SIG-M5 (cell line): ENCODE results near the gene C19orf25.
"Not testable (repeated sequence)": the region's sequence is repeated elsewhere in the genome, so short reads cannot be mapped to it uniquely, and the experiment has no call there.

Experiments used
- DNase-seq: peaks from one replicate; lab custom pipeline; 2025; lab: John Stamatoyannopoulos, UW

Gene C19orf25

DNA sequence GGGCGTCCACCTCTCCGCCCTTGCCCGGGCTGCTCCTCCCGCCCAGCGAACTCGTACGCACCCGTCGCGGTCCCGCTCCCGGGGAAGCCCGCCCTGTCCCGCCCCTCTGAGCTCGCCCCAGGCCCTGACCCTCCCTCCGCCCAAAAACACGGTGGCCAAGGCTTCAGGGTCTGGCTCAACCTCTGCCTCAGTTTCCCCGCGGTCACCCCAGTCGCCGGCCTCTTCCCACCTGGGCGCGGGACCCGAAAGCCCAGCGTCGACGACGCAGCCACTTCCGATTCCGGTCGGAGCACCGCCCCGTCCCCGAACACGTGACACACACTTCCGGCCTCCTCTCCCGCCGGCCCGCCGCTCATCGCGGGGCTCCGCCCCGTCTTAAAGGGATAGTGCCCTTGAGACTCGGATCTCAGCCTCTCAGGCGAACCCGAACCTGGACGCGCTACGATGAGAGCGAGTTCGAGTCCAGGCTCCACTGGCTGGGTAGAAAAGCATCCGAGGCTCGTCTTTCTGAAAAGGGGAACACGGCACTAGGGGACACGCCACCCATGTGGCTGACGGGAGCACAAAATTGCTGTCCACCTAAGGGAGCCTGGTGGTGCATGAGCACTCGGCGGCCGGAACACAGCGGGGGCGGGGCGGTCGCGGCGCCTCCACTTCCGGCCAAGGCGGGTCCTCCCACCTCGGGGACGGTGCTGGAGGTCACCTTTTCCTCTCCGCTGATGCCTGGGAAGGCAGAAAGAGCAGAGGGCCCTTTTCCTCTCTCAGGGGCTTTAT is at the start of gene C19orf25:
C19orf25 (minus strand) TSS at position 282 of the 774 bp plus-strand sequence. CDS start 312 bp downstream, outside the sequence.
- DNase-seq: peak; percentile 44

DNA sequence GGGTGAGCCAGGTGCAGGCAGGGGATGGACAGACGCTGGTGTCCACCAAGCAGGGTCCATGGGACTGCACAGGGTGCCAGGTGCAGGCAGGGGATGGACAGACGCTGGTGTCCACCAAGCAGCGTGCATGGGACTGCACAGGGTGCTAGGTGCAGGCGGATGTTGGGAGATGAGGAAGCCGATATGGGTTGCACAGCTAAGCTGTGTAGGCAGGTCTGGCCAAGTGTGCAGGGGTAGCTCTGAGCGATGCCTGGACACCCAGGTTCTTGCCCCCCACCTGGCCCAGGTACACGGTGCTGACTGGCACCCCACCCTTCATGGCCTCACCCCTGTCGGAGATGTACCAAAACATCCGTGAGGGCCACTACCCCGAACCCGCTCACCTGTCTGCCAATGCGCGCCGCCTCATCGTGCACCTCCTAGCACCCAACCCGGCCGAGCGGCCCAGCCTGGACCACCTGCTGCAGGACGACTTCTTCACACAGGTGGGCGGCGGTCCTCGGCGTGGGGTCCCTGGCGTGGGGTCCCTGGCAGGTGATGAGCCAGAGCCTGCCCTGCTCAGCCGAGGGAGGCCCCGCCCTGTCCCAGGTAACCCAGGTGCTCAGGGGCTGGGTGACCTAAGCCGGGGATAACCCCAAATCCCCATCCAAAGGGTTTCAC is 48.8 kb upstream of the C19orf25 start:
- DNase-seq: no peak

DNA sequence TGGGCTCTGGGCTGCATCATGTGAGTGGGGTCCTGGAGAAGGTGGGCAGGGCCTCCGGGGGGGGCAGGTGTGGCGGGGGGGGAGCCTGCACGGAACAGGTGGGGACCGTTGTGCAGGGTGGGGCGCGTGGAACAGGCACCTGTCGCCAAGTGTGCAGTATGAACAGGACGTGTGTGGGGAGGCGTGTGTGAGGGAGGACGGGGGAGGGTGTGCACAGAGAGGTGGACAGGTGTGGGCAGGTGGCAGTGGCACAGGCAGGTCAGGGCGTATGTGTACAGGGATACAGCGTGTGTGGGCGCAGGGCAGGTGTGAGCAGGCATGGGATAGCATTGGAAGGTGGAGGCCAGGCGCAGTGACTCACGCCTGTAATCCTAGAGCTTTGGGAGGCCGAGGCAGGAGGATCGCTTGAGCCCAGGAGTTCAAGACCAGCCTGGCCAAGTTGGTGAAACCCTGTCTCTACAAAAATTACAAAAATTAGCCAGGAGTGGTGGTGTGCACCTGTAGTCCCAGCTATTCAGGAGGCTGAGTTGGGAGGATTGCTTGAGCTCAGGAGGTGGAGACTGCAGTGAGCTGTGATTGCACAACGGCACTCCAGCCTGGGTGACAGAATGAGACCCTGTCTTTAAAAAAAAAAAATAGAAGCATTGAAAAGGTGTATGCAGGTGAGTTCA is 48.1 kb upstream of the C19orf25 start:
- no peak for DNase-seq

DNA sequence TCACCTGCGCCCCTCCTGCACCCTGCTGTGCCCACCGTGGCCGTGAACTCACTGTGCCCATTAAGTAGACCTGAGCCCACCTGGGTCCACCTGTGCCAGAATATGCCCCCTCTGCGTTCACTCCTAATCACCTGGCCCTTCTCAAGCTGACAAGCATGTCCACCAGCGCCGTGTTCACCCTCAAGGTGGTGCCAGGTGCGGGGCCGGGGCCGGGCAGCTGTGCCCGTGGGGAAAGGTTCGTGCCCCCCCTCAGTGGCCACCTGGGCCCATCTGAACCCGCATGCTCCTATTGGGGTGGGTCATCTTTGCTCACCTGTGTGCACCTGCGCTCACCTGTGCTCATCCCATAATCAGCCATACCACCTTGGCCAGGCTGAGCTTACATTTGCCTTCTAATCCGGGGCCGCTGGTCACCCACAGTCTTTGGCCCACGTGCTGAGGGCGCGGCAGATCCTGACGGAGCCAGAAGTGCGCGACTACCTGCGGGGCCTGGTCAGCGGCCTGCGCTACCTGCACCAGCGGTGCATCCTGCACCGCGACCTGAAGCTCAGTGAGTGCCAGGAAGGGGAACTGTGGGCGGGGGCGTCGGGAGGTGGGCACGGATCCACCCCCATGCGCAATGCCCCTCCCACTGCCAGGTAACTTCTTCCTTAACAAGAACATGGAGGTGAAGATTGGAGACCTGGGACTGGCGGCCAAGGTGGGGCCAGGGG is 47.2 kb upstream of the C19orf25 start:
- no peak for DNase-seq

DNA sequence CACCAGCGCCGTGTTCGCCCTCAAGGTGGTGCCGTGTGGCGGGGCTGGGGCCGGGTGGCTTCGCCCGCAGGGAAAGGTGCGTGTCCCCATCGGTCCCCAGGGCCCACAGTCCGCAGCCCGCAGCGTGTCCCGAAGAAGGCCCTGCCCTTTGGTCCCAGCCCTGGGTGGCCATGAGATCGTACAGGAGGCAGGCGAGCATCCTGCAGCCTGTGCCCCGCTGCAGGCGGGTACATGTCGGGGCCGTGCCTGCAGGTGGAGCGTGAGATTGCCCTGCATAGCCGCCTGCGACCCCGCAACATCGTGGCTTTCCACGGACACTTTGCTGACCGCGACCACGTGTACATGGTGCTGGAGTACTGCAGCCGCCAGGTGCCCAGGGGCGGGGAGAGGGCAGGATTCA is 46.3 kb upstream of the C19orf25 start:
- no peak for DNase-seq

DNA sequence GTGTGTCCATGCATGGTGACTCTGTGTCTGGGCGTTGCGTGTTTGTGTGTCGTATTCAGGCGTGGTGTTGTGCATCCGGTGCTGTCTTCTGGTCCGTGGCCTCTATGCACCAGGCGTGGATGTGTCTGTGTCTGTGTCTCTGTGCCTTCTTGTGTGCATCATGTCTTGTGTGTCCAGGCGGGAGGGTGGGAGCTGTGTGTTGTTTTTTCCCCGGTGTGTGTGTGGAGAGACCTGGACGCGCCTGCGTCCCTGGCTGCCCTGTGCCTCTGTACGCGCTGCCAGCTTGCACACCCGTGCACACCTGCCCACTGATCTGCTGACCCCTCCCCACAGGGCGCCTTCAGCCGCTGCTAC is 45.9 kb upstream of the C19orf25 start:
- no peak for DNase-seq

DNA sequence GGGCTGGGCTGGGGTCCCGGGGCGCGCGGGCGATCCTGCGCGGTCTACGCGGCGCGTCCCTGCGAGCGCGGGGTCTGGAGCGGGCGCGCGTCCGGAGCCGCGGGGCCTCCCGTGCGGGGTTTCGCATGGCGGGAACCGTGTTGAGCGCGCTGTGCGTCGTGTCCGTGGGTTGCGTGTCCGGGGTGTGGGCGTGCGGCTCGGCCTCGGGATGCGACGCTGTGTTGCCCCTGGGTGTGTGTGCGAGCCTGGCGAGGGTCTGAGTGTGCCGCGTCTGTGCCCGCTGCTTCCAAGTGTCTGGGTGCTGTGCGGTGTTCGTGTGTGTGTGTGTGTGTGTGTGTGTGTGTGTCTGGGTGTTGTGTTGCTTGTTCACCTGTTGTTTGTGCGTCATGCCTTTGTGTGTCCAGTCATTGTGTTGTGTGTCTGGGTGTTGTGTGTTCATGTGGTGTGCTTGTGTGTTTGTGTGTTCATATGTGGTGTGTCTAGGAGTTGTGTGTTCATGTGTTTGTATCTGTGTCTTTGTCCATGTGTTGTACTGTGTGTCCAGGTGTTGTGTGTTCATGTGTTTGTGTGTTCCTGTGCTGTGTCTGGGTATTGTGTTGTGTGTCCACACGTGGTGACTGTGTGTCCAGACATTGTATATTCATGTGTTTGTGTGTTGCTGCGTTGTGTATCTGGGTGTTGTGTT is 45.4 kb upstream of the C19orf25 start:
- no peak for DNase-seq

DNA sequence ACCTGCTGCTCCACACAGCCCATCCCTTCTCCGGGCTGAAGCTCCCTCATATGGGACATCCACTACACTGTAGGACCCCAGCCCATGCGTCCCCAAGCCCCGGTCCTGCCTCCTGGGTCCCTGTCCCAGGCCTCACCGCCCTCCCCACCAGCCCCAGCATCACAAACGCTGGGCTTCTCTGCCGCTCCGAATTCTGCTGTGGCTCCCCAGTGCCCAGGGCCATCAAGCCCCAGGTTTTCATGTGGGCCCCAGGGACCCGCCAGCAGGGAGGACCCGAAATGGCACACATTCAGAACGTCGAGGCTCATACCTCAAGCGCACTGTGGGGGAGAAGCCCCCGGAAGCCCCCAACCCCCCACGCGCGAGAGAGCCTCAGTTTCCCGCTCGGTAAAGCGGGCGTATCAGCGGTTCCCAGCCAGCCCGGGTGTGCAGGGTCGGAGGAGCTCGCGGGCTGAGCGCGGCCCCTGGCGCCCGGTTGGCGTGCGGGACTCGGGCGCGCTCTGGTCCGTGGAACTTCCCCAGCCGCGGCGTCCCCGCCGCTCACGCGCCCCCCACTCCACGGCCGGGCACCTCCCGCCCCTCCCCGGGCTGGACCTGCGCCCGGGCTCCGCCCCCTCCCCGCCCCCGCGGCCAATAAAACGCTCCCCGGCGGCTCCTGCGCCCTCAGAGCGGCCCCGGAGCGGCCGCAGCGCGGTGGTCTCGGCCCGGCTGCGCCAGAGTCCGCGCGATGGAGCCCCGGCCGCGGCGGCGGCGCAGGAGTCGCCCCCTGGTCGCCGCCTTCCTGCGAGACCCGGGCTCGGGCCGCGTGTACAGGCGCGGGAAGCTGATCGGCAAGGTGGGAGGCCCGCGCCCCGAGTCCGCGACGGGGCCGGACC is 44.6 kb upstream of the C19orf25 start, which contains the start of gene PLK5:
PLK5 (plus strand) TSS at position 666 of the 875 bp plus-strand sequence. CDS start 2,920 bp downstream, outside the sequence.
- no peak for DNase-seq

DNA sequence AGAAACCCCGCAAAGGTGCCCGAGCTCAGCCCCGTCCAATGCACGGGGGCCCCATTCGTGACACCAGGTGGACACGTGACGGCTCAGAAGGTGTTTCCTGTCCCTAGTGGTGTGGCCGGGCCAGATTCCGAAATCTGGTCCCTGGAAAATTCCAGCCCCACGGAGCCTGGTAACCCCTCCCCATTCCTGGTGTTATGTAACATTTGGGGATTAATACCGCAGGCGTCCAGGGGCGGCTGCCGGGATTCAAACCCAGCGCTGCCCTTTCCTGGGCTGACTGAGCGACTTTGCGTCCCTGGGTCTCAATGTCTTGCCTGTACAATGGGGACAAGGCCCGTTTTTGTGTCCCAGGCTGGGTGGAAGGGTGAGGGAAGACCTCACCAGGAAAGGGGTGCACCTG is 43.8 kb upstream of the C19orf25 start:
- DNase-seq: no peak

DNA sequence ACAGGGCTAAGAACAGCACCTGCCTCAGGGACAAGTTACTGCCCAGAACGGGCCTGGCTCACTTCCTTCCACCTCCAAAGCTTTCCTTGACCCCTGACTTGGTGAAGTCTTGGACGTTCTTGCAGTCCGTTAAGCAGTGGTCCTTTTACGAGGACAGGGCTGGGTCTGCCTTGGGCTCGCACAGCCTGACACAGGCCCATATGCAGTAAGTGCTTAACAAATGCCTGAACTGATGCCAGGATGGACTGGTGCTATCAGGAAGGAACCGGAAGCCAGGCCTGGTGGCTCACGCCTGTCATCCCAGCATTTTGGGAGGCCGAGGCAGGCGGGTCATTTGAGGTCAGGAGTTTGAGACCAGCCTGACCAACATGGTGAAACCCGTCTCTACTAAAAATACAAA is 43.0 kb upstream of the C19orf25 start:
- DNase-seq: no peak

DNA sequence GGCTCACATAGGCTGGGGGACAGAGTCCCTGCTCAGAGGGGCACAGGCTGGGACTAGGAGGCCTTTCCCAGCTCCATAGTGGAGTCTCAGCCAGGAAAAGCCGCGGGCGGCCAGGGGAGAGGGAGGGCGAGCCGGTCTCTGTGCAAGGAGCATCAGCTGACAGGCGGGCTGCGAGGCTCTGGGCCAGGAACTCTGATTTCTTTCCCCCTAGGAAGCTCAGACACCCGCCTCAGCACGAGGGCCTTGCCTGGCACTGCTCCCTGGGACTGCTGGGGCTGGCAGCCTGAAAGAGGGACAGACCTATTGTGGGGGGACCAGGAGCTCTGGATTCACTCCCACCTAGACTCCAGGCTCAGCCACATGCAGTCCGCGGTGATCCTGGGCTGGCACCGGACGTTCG is 42.6 kb upstream of the C19orf25 start:
- DNase-seq: no peak

DNA sequence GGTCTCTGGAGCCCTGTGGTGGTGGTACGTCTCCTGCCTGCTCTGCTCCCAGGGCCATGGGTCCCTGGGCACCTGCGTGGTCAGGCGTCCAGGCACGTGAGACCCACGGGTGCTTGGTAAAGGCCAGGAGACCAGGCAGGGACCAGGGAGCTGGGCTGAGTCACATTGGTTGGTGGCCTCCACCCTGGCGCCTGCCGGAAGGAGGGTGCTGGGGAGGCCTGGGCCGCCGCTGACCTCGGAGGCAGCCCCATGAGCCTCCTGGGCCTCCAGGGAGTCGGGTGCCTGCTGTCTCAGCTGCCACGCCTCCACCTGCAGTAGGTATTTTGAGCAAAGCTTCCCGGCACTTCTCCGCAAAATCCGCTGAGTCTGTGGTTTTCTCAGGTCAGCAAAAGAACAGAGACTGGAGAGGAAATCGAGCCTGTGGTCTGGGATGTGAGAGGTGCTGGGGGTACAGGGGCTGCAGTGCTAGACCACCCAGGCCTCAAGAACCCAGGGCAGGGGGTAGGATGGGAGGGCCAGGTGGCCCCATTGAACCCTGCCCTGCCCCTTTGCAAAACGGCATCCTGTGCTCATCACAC is 41.3 kb upstream of the C19orf25 start:
- no peak for DNase-seq

DNA sequence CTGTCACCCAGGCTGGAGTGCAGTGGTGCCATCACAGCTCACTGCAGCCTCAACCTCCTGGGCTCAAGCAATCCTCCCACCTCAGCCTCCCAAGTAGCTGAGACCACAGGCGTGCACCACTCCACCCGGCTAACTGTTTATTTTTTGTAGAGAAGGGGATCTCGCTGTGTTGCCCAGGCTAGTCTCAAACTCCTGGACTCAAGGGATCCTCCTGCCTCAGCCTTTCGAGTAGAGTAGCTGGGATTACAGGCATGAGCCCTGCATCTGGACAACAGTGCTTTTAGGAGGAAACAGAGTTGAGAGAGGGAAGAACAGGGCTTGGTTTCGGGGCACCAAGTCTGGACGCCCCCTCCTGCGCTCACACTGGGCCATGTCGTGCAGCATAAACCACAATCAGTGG is 40.8 kb upstream of the C19orf25 start:
- not testable (repeated sequence) for DNase-seq

DNA sequence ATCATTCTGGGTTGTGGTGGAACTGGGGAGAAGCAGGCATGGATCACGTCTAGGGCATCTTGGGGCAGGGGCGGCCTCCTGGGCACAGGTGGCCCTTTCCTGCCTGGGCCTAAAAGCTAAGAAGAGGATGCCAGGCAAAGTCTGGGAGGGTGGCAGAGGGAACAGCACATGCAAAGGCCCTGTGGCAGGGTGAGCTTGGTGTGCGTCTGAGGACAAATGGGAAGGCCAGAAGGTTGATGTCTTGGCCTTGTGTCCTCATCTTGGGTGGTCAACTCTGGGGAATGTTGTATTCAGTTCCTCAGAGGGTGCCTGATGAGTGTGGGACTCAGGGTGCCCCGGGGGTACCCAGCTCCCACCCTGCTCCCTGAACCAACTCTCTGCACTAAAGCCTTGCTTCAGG is 39.5 kb upstream of the C19orf25 start:
- DNase-seq: no peak

DNA sequence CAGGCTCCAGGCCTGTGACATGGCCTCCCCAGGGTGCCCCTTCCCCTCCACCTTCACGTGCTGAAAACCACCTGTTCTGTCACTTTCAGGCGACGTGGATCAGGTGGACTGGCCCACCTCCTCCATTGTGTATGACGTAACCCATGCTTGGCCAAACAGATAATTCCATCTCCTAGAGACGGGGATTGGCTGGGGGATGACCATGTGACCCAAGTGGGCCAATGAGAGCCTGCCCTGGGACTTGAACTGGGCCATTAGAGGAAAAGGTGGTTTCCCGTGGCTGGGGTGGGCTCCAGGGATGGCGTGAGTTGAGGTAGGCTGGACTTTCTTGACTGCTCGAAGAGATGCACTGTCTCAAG is 37.4 kb upstream of the C19orf25 start:
- DNase-seq: no peak

DNA sequence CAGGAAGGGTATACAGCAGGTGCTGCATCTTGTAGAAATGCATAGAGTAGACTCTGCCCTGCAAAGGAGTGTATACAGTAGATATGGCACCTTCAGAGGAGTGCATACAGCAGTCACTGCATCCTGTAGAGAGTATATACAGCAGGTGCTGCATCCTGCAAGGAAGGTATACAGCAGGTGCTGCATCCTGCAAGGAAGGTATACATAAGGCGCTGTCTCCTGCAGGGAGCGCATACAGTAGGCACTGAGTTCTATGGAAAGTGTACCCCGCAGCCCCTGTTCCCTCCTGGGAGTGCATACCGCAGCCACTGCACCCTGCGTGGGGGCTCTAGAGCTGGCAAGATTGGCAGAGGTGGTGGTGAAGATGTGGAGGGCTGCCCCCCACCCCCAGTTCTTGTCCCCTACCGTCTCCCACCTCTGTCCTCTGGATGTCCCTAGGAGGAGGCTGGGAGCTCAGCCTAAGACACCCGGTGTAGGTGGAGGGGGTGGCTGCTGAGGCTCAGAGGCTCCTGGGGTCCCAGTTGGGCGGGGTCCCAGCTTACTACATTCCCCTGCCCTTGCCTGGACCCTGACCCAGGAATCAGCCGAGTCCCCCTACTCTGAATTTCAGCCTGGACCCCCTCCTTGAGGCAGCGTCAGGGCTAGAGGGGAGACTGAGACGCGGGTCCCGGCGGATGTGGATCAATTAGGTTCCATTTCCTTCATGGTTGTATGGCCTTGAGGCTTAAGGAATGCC is 36.1 kb upstream of the C19orf25 start:
- DNase-seq: no peak

DNA sequence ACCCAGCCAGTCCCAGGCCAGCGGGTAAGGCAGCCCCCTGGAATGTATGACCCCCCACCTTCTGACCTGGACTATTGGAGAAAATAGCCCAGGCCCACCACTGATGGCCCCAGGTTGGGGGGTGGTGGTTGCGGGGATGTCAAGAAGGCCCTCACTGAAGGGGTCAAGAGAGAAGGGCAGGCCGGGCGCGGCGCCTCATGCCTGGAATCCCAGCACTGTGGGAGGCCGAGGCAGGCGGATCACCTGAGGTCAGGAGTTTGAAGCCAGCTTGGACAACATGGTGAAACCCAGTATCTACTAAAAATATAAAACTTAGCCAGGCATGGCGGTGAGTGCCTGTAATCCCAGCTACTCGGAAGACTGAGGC is 35.3 kb upstream of the C19orf25 start:
- DNase-seq: no peak

DNA sequence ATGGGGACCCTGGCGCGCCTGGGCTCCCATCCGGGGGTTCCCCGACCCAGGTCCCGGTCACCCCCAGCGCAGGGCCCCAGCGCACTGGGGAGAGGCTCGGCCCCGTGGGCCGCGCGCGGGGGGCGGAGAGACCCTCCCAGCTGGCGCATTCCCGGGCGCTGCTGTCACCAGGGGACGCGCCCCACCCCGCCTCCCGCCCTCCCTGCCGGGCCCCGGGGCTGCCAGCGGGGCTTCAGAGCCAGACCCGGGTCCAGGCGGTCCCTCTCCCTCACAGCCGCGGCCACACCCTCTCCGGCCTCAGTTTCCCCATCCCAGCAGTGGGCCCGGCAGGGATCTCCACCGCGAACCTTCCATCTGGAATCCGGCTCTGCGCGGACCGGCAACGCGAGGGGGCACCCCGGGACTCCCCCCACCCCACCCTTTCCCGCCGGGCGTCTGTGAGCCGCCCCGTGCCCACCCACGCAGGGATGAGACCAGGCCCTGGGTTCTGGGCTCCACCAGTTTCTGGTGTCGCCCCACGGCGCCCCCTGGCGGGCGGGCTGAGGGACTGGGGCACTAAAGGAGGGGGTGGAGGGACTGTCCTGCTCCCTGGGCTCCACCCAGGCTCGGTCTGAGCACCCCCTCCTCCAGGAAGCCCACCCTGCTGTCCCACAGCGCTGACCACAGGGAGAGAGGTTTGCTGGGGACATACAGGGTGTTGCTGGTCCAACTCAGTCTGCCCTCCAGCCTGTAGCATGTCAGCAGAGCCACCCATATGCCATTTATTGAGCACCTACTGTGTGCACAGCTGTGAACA is 34.7 kb upstream of the C19orf25 start:
- DNase-seq: no peak
